Pancreas (tissue), 10 donors: ENCODE results near the gene NFKBIL1. TPM values are rescaled to one million over a fixed set of nuclear protein-coding genes. Genes with fewer than 3 reads are reported as not detected.
A peak's percentile ranks its signal among the peaks of the same experiment; 100 is the strongest.

Experiments
- ATAC-seq, 4 donors: fragments of 200-7000 bp; cut with Tn5 transposase; one replicate each; pipeline versions ENCODE4 v1.8.0 to v1.9.1; 2020; ENCODE audit warnings: mild to moderate bottlenecking in 4 of 4, moderate library complexity in 4 of 4
- DNase-seq, 6 donors: peaks; one replicate each; pipeline ENCODE4 v3.0.0-alpha.2; 2020
- FAIRE-seq: peaks from 2 replicates; lab custom pipeline; 2012; peaks lifted over from hg19 to GRCh38; lab: Jason Lieb, UNC
- H3K27ac ChIP-seq, 4 donors: fragments of 200-600 bp; sonication (generic); 1 replicate in 3 of 4; 2 replicates in 1 of 4; pipeline versions ENCODE4 v1.5.0 to v1.8.0; 2020
- H3K27me3 ChIP-seq, 4 donors: fragments of 200-600 bp; one replicate each; pipeline ENCODE4 v1.8.0; 2021
- H3K36me3 ChIP-seq, 3 donors: fragments of 200-600 bp; sonication (generic) in 1 of 3; one replicate each; pipeline versions ENCODE4 v1.5.0 to v1.8.0; 2020 to 2021
- H3K4me1 ChIP-seq, 3 donors: fragments of 200-600 bp; one replicate each; pipeline ENCODE4 v1.8.0; 2021
- H3K4me3 ChIP-seq, 4 donors: fragments of 200-600 bp; sonication (generic) in 2 of 4; one replicate each; pipeline versions ENCODE4 v1.5.0 to v1.8.0; 2020 to 2021
- H3K9me3 ChIP-seq, 4 donors: fragments of 200-600 bp; one replicate each; pipeline ENCODE4 v1.8.0; 2021
- CTCF ChIP-seq, 4 donors: fragments of 200-600 bp; sonication (generic) in 3 of 4; IDR thresholded peaks; one replicate each; pipeline versions ENCODE4 v1.5.0 to v1.8.0; 2021; ENCODE audit warnings: antibody characterized with exemption in 4 of 4
- WGBS, 2 donors: extraction: QIAGEN DNeasy Blood & Tissue Kit; methylation state at CpG; one replicate each; pipeline ENCODE4 v1.1.7; 2013; 5-methylcytosine and 5-hydroxymethylcytosine counted together
- intact Hi-C, 3 donors: fragments of 100-400 bp; cut with DNase I; formaldehyde crosslinking; loops; one replicate each; pipeline versions ENCODE4 v1.11.1 to v1.14.2; 2022
- polyA plus RNA-seq, 2 donors: library from polyadenylated mRNA; stranded (reverse); fragments of 200-250 nt; gene quantifications; one replicate each; pipeline ENCODE4 v1.2.3, GENCODE V29; 2013
- total RNA-seq, 6 donors: library from RNA; stranded (reverse); fragmentation: NEBNext Ultra II Directional in 4 of 6; extraction: Animal tissue kit (Norgen Biotek cat#: 25700) in 4 of 6; gene quantifications; one replicate each; pipeline versions ENCODE4 v1.2.1 to v1.2.4, GENCODE V29; 2021 to 2023
- donor health status: healthy with polysubstance abuse.
- donor health status: DM: no; HTN: no; CAD: no; lungs with moderate emphysema.
- donor health status: DM: no; HTN: no; CAD: no.
- donor health status: control.
- donor health status: control.
- donor health status: Bipolar disorder and iron deficiency.
- donor health status: DM: yes; HTN: yes; CAD: no.
- donor health status: DM: no; HTN: no; CAD: no.
- donor health status: DM: no; HTN: no; CAD: no.
- donor health status: DM: yes; HTN: yes; CAD: no.

The NFKBIL1 gene
- total and polyA plus RNA-seq, 8 donors = 12.1 to 46.0 (median 21.5) TPM

GRCh38 chr6:31534011-31534410 is 13.4 kb upstream of the NFKBIL1 start:
- Histone ChIP-seq H3K4me3 (no peak overlapping the region), H3K27ac (no peak overlapping the region), H3K9me3 (no peaks in the 10 kb centered on the region), H3K27me3 (no peaks in the 10 kb centered on the region), H3K36me3 (peaks cover 17 to 87% (median 59%) of the 10 kb centered on the region in 3 donors), H3K4me1 (peaks cover 8 to 18% (median 15%) of the 10 kb centered on the region in 3 donors)
- ATAC-seq (no peak), DNase-seq (no peak), FAIRE-seq (no peak)
- no peak for TF ChIP-seq CTCF (IDR thresholded peaks at IDR 0.05)
- intact Hi-C loops = no loop called here
- WGBS, 2 donors = 94% methylated on average over 6 of the region's 6 CpGs

- no peaks in the 10 kb centered on the region for H3K9me3 ChIP-seq
- peaks cover 17 to 88% (median 60%) of the 10 kb centered on the region in 3 donors for H3K36me3 ChIP-seq
- DNase-seq (no peak), ATAC-seq (no peak), FAIRE-seq (no peak)
- WGBS, 2 donors = 89% methylated on average over 24 of the region's 24 CpGs
- TF ChIP-seq CTCF (IDR thresholded peaks at IDR 0.05) = no peak
- peaks cover 13 to 21% (median 17%) of the 10 kb centered on the region in 3 donors for H3K4me1 ChIP-seq
- no peak overlapping the region for H3K4me3 ChIP-seq
- intact Hi-C loops = no loop called here
- H3K27ac ChIP-seq = no peak overlapping the region
- no peaks in the 10 kb centered on the region for H3K27me3 ChIP-seq
Measured at GRCh38 chr6:31534521-31535040, 12.8 kb upstream of the NFKBIL1 start.

- DNase-seq = no peak
- H3K27ac ChIP-seq = no peak overlapping the region
- peaks cover 17 to 86% (median 61%) of the 10 kb centered on the region in 3 donors for H3K36me3 ChIP-seq
- no peak for FAIRE-seq
- no peak for TF ChIP-seq CTCF (IDR thresholded peaks at IDR 0.05)
- ATAC-seq = no peak
- intact Hi-C loops = no loop called here
- H3K27me3 ChIP-seq = no peaks in the 10 kb centered on the region
- H3K4me1 ChIP-seq = peaks cover 18 to 24% (median 18%) of the 10 kb centered on the region in 3 donors
- no peak overlapping the region for H3K4me3 ChIP-seq
- WGBS, 2 donors = 22 to 33% methylated on average over 2 of the region's 2 CpGs
- no peaks in the 10 kb centered on the region for H3K9me3 ChIP-seq
Measured at GRCh38 chr6:31535538-31536324, 11.7 kb upstream of the NFKBIL1 start.

GRCh38 chr6:31538805-31539400 is 8.5 kb upstream of the NFKBIL1 start:
- DNase-seq = peak in 5 of 6 donors; percentile 55 to 77 (median 63)
- peak overlapping the region in 2 of 4 donors; percentile 9 to 63 for H3K4me3 ChIP-seq

More at GRCh38 chr6:31538805-31539400, 8.5 kb upstream of the NFKBIL1 start:
- 22 to 30% methylated on average over 6 of the region's 6 CpGs for WGBS, 2 donors
- Histone ChIP-seq H3K4me1 (peaks cover 22 to 32% (median 22%) of the 10 kb centered on the region in 3 donors), H3K9me3 (no peaks in the 10 kb centered on the region), H3K27me3 (no peaks in the 10 kb centered on the region), H3K27ac (no peak overlapping the region), H3K36me3 (peaks cover 17 to 54% (median 41%) of the 10 kb centered on the region in 3 donors)
- ATAC-seq = peak in 3 of 4 donors; percentile 24 to 51 (median 35)
- FAIRE-seq = no peak
- TF ChIP-seq CTCF (IDR thresholded peaks at IDR 0.05) = no peak
- intact Hi-C loops = no loop called here
